Stimulated activated CD8-positive, alpha-beta memory T cell treated with anti-CD3 and anti-CD28 coated beads, Interleukin-12 subunit alpha, Interleukin-12 subunit beta, amount 100 ng/mL, for 1 hour (primary cell): ENCODE results near the gene EVI5.
"Not testable (repeated sequence)": the region's sequence is repeated elsewhere in the genome, so short reads cannot be mapped to it uniquely, and the experiment has no call there.

Experiments used
- DNase-seq: peaks from one replicate; pipeline ENCODE4 v3.0.0-alpha.2; 2020; ENCODE audit warnings: low read depth

The EVI5 gene

DNA sequence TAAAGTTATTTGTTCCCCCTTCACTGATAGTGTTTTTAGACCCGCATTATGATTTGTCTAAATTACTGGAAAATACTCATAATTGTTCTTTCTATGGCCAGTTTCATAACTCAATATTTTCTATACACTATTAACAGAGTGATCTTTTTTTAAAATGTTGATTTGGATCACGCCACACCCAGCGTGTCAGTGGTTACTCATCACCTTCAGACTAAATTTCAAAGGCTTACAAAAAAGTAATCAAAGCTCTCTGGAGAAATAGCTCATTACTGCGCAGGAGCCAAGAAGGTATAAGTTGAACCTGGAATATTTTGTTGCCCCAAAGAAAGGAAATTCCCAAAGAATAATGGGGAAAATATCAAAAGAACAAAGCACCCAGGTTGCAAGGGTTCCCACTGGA is 104.9 kb downstream of the EVI5 start:
- DNase-seq = no peak

DNA sequence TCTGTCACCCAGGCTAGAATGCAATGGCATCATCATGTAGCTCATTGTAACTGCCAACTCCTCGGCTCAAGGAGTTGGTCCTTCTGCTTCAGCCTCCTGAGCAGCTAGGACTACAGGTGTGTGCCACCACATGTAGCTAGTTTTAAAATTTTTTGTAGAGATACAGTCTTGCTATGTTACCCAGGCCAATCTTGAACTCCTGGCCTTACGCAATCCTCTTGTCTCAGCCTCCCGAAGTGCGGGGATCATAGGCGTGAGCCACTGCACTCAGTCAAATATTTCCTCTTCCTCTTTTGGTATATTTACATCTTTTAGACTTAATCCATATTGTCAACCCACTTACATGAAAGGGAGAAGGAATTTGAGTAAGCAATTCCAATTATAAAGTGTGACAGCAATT is 121.1 kb downstream of the EVI5 start:
- no peak for DNase-seq

DNA sequence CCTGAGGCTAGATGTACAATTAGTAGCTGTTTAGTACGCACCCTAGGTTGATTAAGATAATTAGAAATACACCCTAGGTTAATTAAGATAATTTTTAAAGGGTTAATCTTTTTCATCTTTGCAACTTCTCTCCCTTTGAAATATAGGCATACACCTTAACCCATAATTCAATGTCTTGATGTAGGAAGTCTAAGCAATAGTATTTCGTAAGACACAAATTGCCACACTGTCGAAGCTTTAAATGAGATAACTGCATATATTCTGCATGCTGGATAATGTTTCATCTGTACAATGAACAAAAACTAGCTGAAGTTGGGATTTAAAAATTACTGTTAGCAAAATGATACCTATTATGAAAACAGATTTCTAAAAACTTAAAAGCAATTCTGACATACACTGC is 122.9 kb downstream of the EVI5 start:
- no peak for DNase-seq

DNA sequence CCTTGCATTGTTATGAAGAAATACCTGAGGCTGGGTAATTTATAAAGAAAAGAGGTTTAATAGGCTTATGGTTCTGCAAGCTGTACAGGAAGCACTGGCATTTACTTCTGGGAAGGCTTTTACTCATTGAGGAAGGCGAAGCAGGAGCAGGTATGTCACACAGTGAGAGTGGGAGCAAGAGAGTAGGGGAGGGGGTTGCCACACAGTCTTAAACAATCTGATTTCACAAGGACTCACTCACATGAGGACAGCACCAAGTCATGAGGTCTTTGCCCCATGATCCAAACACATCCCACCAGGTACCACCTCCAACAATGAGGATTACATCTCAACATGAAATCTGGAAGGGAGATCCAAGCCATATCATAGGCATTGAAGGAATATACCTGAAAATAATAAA is 127.2 kb downstream of the EVI5 start:
- DNase-seq = no peak

DNA sequence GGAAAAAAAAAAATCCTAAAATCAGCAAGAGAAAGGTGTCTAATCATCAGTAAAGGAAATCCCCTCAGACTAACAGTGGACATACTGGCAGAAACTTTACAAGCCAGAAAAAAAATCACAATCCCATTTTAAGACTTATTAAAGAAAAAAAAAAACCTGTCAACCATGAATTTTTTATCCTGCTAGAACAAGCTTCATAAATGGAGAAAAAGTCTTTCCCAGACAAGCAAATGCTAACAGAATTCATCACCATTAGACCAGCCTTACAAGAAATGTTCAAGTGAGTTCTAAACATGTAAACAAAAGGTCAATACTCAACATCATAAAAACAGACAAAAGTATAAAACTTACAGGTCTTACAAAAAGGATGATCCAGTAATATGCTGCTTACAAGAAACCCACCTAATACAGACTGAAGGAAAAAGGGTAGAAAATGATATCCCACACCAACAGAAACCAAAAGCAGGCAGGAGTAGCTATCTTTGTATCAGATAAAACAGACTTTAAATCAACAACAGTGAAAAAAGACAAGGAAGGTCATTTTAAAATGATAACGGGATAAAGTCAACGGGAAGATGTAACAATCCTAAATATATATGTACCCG is 129.6 kb downstream of the EVI5 start:
- DNase-seq = no peak

DNA sequence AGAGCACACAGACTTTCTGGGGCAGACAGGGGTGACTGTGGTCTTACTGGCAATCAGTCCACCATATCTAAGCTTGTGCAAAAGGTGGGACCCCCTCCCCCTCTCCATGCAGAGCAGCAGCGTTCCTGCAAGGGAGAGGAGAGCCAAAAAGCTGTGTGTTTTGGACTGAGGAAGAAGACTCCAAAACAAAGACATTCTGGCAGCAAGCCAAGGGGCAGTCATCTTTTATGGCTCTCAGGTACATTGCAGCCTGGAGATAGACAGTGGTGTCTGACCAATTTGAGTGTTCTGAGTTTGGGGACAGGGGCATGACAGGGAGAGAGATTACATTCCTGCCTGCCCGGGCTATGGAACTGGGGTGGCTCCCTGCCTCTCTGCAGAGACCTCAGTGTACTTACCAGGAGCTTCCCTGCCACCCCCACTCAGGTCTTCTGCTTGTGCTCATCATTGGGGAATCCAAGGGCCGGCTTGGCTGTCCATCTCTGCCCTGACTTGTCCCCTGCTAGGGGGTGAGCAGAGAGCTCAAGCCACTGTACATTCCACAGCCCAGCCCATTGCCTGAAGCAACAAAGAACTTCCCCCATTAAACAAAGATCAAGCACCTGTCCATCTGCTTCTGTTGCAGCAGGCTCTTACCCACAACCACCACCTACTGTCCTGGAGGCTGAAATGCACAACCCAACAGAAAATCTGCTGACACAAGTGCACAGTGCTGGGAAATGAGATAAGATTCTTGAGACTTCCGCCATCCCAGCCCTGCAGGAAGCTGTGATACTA is 131.1 kb downstream of the EVI5 start:
- DNase-seq = no peak

DNA sequence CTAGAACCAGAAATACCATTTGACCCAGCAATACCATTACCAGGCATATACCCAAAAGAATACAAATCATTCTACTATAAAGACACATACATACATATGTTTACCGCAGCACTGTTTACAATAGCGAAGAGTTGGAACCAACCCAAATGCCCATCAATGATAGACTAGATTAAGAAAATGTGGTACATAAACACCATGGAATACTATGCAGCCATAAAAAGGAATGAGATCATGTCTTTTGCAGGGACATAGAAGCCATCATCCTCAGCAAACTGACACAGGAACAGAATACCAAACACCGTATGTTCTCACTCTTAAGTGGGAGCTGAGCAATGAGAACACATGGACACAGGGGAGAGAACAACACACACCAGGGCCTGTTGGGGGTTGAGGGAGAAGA is 144.2 kb downstream of the EVI5 start:
- DNase-seq = not testable (repeated sequence)

DNA sequence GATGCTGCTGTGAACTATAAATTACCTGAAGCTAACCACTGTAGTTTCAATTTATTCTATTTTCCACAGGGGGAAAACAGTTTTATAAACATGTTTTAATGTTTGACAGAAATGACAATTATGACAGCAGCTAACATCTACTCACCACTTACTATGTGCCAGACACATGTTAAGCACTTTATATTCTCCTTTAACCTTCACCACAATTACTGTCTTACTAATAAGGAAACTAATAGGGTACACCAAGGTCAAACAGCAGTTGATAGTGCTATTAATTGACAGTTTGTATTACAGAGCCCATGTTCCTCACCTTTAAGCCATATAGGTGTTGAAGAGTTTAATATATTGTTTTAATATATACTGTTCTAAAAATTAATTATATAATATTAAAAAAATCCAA is 146.4 kb downstream of the EVI5 start:
- no peak for DNase-seq

DNA sequence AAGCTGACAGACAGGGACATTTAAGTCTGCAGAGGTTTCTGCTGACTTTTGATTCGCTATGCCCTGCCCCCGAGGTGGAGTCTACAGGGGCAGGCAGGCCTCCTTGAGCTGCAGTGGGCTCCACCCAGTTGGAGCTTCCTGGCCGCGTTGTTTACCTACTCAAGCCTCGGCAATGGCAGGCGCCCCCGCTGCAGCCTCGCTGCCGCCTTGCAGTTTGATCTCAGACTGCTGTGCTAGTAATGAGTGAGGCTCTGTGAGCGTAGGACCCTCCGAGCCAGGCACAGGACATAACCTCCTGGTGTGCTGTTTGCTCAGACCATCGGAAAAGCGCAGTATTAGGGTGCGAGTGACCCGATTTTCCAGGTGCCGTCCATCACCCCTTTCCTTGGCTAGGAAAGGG is 149.7 kb downstream of the EVI5 start:
- DNase-seq = not testable (repeated sequence)

DNA sequence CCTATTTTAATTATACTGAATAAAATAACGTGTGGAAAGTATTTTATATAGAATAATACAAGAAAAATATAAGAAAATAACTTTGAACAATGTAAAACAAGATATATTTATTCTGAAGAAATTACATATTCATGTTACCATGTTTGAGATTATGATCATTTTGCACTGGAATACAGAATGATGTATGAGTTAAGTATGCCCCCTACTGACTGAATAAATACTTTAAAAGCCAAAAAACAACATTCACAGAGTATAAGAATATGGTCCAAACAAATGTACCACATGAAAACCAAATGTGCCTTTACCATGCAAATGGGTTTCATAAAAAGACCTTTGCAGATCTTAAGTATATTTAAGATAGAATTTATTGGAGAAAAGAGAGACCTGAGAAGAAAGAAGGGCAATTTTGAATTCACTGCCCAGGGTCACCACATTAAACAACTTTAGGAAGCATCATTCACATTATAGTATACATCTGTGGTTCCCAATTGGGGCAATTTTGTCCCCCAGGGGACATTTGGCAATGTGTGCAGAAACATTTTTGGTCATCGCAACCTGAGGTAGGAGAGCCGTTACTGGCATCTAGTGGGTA is 161.6 kb downstream of the EVI5 start:
- no peak for DNase-seq

DNA sequence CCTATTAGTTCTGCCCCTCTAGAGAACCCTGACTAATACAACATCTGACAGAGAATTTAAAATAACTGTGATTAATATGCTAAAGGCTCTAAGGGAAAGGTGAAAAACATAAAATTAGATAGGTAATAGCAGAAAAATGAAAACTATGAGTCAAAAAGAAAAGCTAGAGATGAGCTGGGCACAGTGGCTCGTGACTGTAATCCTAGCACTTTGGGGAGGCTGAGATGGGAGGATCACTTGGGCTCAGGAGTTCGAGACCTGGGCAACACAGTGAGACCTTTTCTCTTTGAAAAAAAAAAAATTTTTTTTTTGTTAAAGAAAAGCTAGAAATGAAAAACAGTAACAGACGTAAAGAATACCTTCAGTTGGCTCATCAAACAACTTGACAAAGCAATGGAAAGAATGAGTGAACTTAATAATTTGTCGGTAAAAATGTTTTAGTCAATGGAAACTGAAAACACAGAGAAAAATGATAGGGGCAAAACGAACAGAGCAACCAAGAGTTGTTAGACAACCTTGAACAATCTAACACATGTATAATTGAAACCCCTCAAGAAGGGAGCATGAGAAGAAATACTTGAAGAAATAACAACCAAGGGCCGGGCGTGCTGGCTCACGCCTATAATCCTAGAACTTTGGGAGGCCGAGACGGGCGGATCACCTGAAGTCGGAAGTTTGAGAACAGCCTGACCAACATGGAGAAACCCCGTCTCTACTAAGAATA is 165.3 kb downstream of the EVI5 start:
- DNase-seq = no peak

DNA sequence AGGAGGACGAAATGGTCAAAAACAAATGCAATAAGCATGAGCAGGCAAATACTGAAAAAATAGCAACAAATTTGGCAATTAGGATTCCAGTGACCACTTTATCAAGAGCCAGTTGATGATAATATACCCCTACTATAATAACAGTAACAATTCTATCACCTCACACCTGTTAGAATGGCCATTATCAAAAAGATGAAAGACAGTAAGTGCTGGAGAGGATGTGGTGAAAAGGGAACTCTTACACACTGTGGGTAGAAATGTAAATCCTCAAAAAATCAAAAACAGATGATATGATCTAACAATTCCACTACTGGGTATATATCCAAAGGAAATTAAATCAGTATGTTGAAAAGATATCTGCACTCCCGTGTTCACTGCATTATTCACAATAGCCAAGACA is 183.9 kb downstream of the EVI5 start:
- no peak for DNase-seq

DNA sequence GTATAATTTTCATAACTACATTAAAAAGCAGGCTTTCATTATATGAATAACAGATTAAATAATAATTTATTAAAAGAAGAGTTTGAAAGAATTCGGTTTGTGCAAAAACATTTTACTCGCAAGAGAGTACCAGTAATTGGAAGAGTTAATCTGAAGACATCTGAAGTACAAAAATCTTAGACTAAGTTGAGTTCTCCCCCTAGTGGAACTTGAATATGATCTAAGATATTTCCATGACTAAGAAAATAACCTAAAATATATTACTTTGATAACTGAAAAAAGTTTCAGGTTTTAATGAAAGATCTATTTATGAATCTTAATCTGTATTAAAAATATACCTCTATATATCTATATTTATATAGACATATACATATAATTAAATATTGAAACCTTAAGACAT is 185.7 kb downstream of the EVI5 start:
- DNase-seq = no peak

DNA sequence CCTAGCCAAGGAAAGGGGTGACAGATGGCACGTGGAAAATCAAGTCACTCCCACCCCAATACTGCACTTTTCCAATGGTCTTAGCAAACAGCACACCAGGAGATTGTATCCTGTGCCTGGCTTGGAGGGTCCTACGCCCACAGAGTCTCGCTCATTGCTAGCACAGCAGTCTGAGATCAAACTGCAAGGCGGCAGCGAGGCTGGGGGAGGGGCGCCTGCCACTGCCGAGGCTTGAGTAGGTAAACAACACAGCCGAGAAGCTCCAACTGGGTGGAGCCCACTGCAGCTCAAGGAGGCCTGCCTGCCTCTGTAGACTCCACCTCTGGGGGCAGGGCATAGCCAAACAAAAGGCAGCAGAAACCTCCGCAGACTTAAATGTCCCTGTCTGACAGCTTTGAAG is 195.5 kb downstream of the EVI5 start:
- not testable (repeated sequence) for DNase-seq

DNA sequence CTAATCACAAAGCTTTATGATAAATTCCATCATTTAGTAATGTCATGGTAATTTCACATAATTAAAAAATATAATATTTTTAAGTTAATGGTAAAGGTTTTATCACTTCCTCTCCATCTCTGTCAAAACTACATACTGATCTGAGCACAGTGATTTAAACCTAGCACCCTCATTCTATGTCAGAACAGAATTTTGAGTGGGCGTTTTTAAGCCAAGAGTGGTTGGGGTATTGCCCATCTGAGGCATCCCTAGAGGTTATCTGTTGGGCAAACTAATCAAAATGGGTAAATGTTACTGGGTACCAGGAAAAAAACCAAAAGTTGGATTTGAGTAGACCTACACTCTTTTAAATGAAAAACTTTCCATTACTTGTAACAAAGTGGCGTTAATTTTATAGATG is 197.5 kb downstream of the EVI5 start:
- no peak for DNase-seq

DNA sequence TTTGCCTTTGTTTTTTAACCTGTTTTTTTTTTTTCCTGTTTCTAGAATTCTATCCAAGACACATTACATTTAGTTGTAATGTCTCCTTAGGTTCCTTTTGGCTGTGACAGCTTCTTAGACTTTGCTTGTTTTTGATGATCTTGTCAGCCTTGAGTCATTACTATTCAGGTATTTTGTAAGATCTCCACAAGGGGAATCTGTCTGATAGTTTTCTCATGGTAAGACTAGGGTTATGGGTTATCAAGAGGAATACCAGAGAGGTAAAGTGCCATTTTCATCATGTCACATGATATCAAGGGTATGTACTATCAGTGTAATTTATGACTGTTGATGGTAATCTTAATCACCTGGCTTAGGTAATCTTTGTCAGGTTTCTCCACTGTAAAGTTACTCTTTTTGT is 199.1 kb downstream of the EVI5 start:
- DNase-seq = no peak

DNA sequence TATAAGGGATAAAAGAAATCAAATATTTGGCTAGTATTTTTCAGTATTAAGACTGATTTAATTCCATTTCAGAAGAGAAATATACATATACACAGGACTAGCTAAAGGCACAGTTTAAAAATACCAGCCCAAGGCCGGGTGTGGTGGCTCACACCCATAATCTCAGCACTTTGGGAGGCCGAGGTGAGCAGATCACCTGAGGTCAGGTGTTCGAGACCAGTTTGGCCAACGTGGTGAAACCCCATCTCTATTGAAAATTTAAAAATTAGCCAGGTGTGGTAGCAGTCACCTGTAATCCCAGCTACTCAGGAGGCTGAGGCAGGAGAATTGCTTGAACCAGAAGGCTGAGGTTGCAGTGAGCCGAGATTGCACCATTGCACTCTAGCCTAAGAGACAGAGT is 200.1 kb downstream of the EVI5 start:
- DNase-seq = not testable (repeated sequence)

DNA sequence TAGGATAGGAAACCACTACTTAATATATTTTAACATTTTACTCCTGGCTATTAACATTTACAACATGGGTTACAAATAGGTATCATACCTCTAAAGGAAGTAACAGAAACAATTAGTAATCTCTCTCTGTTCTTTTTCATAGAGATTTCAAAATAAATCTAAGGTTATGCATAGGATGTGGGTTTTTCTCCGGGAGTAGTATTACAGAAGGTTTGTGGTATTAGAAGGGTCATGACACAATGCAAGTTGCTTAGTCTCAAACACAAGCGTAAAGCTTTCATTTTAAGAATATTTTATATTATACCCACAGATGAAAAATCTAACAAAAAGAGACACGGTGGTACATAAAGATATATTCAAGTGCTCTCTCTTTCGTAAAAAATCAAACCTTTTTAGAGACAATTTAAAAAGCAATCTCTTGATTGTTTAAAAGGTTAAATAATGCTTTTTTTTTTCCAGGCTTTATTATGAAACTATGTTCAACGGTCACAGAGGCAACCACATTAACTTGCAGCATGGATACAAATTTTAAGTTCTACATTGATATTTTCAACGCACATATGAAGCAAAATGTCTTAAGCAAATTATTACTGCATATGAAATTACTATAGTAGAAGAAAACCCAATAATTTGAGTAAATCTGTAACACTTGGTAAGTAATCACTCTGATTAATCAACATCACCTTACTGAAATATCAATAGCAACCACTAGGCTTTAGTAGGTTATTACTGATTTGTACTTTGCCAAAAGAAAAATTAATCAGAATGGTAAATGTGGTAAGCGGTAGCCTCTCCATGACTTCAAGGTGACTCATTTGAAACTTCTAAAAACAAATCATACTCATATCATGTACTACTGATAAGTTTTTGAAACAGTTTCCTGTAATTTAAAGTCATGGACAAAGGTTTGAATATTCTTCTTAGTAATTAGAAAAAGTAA is 200.8 kb downstream of the EVI5 start:
- no peak for DNase-seq

DNA sequence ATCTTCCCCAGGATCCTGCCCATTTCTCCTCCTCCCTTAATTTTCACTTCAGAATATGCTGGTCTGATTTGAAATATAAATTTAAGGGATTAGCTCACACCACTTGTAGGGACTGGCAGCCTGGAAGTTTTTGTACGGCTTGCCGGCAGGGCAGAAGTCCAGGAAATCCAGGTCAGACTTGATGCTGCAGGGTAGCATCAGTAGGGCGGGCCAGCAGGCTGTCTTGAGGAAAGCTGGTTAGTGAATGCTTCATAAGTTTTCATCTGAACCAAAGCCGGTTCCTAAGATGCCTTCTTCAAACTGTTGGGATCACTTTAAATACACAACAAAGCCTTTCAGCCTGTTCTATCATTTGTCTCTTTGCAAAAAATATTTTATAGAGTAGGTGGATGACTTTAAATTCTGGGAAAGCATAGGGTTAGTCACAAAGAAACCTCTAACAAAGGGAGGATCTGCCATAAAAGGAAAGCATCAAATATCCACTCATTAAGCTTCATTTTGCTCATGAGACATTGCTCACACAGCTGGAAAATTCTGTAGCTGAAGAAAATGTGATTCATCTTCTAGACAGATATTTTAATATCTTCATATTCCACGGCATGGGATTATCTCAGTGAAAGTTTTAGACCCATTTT is 207.5 kb downstream of the EVI5 start:
- no peak for DNase-seq

DNA sequence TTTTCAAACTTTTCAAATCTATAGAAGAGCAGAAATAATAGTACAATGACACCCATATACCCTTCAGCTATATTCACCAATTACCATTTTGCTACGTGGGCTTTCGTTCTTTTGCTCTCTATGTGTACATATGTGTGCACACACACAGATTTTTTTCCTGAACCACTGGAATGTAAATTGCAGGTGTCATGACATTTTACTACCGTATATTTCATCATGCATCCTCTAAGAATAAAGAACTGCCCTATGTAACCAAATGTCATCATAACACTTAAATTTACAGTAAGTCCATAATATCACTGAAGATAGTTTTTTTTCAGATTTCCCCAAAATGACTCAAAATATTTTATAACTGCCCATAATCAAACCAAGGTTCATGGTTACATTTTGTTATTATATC is 209.8 kb downstream of the EVI5 start:
- no peak for DNase-seq

DNA sequence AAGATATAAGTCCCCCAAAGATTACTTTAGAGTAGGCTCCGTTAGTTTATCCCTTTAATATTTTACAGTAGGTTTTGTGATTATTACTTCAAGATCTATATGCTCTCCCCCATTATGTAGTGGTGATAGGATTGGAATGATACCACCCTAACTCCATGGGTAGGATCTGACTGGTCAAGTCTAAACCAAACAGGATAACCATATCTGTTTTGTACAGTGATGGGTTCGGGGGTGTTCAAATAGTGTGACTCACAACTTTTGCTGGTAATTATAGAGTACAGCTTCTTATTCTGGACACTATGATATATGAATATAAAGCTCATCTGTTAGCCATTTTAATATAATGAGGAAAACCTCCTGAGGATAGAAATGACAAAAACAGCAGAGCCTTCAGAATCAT is 212.4 kb downstream of the EVI5 start:
- DNase-seq = no peak
